ENCODE data around the gene OGFR.

Gene OGFR

GRCh38 chr20:62837790-62838127 is 33.1 kb downstream of the OGFR start:
- Histone ChIP-seq H3K27ac (no peak overlapping the region), H3K9me3 (ENCODE audit: severe bottlenecking) (no peaks in the 10 kb centered on the region), H3K36me3 (peaks cover 2% of the 10 kb centered on the region), H3K4me3 (ENCODE audit: low read depth, low read length) (no peak overlapping the region), H3K27me3 (ENCODE audit: insufficient read depth, low read depth, severe bottlenecking) (no peaks in the 10 kb centered on the region)
- no peak for DNase-seq
- no peak for TF ChIP-seq CTCF (IDR thresholded peaks at IDR 0.05; ENCODE audit: low read depth, low read length)

DNA sequence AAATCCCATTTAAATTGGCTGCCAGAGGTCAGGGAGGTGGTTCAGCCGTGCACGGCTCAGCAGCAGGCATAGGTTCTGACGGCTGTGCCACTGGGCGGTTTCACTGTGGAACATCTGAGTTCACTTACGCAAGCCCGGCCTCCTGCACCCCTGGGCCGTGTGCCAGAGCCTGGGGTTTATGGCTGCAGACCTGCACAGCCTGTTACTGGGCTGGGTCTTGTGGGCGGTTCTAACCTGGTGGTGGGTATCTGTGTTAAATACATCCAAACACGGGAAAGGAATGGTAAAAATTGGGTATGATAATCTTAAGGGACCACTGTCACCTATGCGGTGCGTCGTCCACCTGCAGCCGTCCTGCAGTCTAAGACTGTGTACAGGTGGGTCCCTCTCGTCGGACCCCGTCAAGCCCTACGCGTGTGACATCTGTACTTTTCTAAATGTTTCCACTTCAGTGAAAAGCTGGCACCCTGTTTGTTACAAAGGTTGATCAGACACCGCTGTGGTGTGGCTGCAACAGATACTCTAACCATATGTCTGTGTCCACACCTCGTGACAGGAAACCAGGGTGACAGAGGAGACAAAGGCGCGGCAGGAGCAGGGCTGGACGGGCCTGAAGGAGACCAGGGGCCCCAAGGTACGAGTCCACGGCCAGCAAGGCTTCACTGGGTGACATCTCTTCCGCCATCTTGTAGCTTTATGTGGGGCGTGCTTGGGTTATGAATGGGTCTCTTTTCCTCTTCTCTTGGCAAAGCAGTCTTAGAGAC is 33.7 kb downstream of the OGFR start:
- Histone ChIP-seq H3K27me3 (ENCODE audit: insufficient read depth, low read depth, severe bottlenecking) (no peaks in the 10 kb centered on the region), H3K9me3 (ENCODE audit: severe bottlenecking) (no peaks in the 10 kb centered on the region), H3K27ac (no peak overlapping the region), H3K4me3 (ENCODE audit: low read depth, low read length) (no peak overlapping the region), H3K36me3 (peaks cover 2% of the 10 kb centered on the region)
- TF ChIP-seq CTCF (IDR thresholded peaks at IDR 0.05; ENCODE audit: low read depth, low read length), result no peak
- DNase-seq, result no peak

GRCh38 chr20:62839261-62839660 is 34.6 kb downstream of the OGFR start:
- H3K36me3 ChIP-seq, result peaks cover 2% of the 10 kb centered on the region
- no peak overlapping the region for H3K27ac ChIP-seq
- TF ChIP-seq CTCF (IDR thresholded peaks at IDR 0.05; ENCODE audit: low read depth, low read length), result no peak
- no peak for DNase-seq
- no peaks in the 10 kb centered on the region for H3K27me3 ChIP-seq (ENCODE audit: insufficient read depth, low read depth, severe bottlenecking)
- no peak overlapping the region for H3K4me3 ChIP-seq (ENCODE audit: low read depth, low read length)
- H3K9me3 ChIP-seq (ENCODE audit: severe bottlenecking), result no peaks in the 10 kb centered on the region

GRCh38 chr20:62839816-62840215 is 35.2 kb downstream of the OGFR start:
- DNase-seq, result no peak

GRCh38 chr20:62840244-62841197 is 35.9 kb downstream of the OGFR start:
- Histone ChIP-seq H3K36me3 (peaks cover 7% of the 10 kb centered on the region), H3K9me3 (ENCODE audit: severe bottlenecking) (no peaks in the 10 kb centered on the region), H3K27me3 (ENCODE audit: insufficient read depth, low read depth, severe bottlenecking) (no peaks in the 10 kb centered on the region), H3K27ac (no peak overlapping the region), H3K4me3 (ENCODE audit: low read depth, low read length) (no peak overlapping the region)
- TF ChIP-seq CTCF (IDR thresholded peaks at IDR 0.05; ENCODE audit: low read depth, low read length), result no peak
- DNase-seq, result no peak

More at GRCh38 chr20:62839816-62840215, 35.2 kb downstream of the OGFR start:
- Histone ChIP-seq H3K9me3 (ENCODE audit: severe bottlenecking) (no peaks in the 10 kb centered on the region), H3K27ac (no peak overlapping the region), H3K4me3 (ENCODE audit: low read depth, low read length) (no peak overlapping the region), H3K36me3 (peaks cover 2% of the 10 kb centered on the region), H3K27me3 (ENCODE audit: insufficient read depth, low read depth, severe bottlenecking) (no peaks in the 10 kb centered on the region)
- TF ChIP-seq CTCF (IDR thresholded peaks at IDR 0.05; ENCODE audit: low read depth, low read length), result no peak
